Activated B cell treated with CpG ODN at 0.5 μM for 24 hours (primary cell): ENCODE data around the gene PROSER3. TPM values are rescaled to one million over a fixed set of nuclear protein-coding genes. Genes with fewer than 3 reads are reported as not detected.

Experiments used
- ATAC-seq: fragments of 200-7000 bp; cut with Tn5 transposase; one replicate; pipeline ENCODE4 v1.10.0; 2021; ENCODE audit warnings: low read depth, mild to moderate bottlenecking, moderate library complexity
- CTCF ChIA-PET: fragments of 350-600 bp; sonication (Branson Sonifier 250); formaldehyde crosslinking; loops from one replicate; lab custom pipeline; 2021; ENCODE audit warnings: antibody characterized with exemption; lab: Charles Lee
- POLR2A ChIA-PET: fragments of 350-600 bp; sonication (Branson Sonifier 250); formaldehyde crosslinking; loops from one replicate; lab custom pipeline; 2021; ENCODE audit warnings: antibody characterized with exemption; lab: Charles Lee
- DNase-seq: peaks from one replicate; pipeline ENCODE4 v3.0.0; 2022
- H3K27ac Mint-ChIP-seq: one replicate; pipeline ENCODE4 v1.8.0; 2020; ENCODE audit warnings: mixed read lengths
- H3K27me3 Mint-ChIP-seq: one replicate; pipeline ENCODE4 v1.8.0; 2021; ENCODE audit warnings: mixed read lengths
- H3K36me3 Mint-ChIP-seq: one replicate; pipeline ENCODE4 v1.8.0; 2021; ENCODE audit warnings: low read depth, mixed read lengths
- H3K4me1 Mint-ChIP-seq: one replicate; pipeline ENCODE4 v1.8.0; 2021; ENCODE audit warnings: mixed read lengths
- H3K4me3 Mint-ChIP-seq: one replicate; pipeline ENCODE4 v1.8.0; 2020; ENCODE audit warnings: mild to moderate bottlenecking, mixed read lengths
- H3K9me3 Mint-ChIP-seq: one replicate; pipeline ENCODE4 v1.8.0; 2020; ENCODE audit warnings: mixed read lengths
- intact Hi-C: fragments of 100-400 bp; cut with micrococcal nuclease; formaldehyde crosslinking; loops from one replicate; pipeline ENCODE4 v1.15.1; 2024
- total RNA-seq: library from RNA; stranded (reverse); gene quantifications from 2 replicates; pipeline ENCODE4 v1.2.3, GENCODE V29; 2022
- TF ChIP-seq, protein P1 (sequence below): fragments of 200-600 bp; IDR thresholded peaks from one replicate; pipeline ENCODE4 v1.8.0; 2022; ENCODE audit warnings: antibody characterized with exemption, mild to moderate bottlenecking

The PROSER3 gene
- total RNA-seq, 1 donor from 2014 or later: 60.5 TPM

GRCh38 chr19:35715981-35716800 lies 41.8 kb upstream of the PROSER3 start:
- Mint-ChIP-seq H3K4me3 (peak overlapping the region; percentile 93), H3K27me3 (no peaks in the 10 kb centered on the region), H3K9me3 (no peaks in the 10 kb centered on the region), H3K27ac (peak overlapping the region; percentile 97), H3K4me1 (peaks cover 72% of the 10 kb centered on the region), H3K36me3 (peaks cover 17% of the 10 kb centered on the region)
- intact Hi-C loops: loop anchor here (2.0 to 10.0 kb wide), 3 partner anchors 29 to 391 kb away; partner anchors contain the start of genes CD22, HCST, PSENEN and U2AF1L4
- ChIA-PET POLR2A (interaction anchor here (1.7 to 7.2 kb wide), 4 partner anchors 17 to 68 kb away, joined by 5 to 238 read pairs (median 42); partner anchors contain the start of genes COX6B1, IGFLR1, PSENEN and U2AF1L4), CTCF (interaction anchor here (0.8 to 5.7 kb wide), 3 partner anchors 14 to 23 kb away, joined by 3 to 57 read pairs (median 6); no protein-coding TSS in a partner anchor)
- ATAC-seq (no peak), DNase-seq (peak; percentile 28)
- TF ChIP-seq, protein P1, sequence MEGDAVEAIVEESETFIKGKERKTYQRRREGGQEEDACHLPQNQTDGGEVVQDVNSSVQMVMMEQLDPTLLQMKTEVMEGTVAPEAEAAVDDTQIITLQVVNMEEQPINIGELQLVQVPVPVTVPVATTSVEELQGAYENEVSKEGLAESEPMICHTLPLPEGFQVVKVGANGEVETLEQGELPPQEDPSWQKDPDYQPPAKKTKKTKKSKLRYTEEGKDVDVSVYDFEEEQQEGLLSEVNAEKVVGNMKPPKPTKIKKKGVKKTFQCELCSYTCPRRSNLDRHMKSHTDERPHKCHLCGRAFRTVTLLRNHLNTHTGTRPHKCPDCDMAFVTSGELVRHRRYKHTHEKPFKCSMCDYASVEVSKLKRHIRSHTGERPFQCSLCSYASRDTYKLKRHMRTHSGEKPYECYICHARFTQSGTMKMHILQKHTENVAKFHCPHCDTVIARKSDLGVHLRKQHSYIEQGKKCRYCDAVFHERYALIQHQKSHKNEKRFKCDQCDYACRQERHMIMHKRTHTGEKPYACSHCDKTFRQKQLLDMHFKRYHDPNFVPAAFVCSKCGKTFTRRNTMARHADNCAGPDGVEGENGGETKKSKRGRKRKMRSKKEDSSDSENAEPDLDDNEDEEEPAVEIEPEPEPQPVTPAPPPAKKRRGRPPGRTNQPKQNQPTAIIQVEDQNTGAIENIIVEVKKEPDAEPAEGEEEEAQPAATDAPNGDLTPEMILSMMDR: no peak

DNA sequence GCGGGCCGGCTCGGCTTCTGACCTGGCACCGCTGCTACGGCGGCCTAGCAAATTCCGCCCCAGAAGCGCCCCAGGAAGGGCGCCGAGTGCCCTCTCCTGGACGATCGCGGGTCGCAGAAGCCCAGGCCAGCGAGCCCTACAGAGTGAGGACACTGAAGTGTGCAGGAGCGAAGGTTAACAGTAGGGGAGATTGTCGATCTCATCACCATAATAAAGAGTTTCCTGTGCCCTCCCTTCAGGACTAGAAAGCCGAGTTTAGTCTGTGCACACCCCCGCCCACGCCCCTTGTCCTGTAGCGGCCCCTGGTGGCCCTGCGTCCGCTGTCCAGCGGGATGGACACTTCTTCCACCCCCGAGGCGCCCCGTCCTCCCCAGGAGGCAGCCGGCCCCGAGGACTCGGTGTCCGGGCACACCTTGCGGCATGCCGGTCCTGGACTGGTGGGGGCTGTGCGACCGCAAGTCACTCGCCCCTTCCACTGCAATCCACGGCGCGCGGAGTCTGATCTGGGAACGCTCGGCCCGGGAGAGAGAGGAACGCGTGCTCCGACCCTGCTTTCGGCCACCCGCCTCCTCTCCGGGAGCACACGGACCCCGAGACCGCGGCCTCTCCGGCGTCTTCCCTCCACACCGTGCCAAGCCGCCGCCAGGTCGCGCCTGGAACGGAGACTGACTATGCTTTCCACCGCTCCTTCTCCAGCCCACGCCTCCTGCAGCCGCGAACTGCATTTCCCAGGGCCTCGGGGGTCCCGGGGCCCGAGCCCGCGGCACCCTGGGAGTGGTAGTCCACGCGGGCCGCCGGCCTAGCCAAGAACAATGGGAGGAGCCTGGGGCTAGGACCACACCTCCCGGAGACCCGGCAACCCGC lies 40.9 kb upstream of the PROSER3 start:
- Mint-ChIP-seq H3K27me3 (no peaks in the 10 kb centered on the region), H3K4me3 (peak overlapping the region; percentile 93), H3K4me1 (peaks cover 69% of the 10 kb centered on the region), H3K27ac (peak overlapping the region; percentile 97), H3K36me3 (peaks cover 24% of the 10 kb centered on the region), H3K9me3 (no peaks in the 10 kb centered on the region)
- intact Hi-C loops: loop anchor here (1.0 to 10.0 kb wide), 14 partner anchors 15 to 392 kb away; partner anchors contain the start of genes CD22, COX6B1, HCST and LIN37
- ATAC-seq (peak; percentile 79), DNase-seq (peak; percentile 75)
- CTCF ChIA-PET: interaction anchor here (0.9 to 1.7 kb wide), 3 partner anchors 21 to 24 kb away, joined by 3 to 6 read pairs (median 5); no protein-coding TSS in a partner anchor
- POLR2A ChIA-PET: interaction anchor here (1.5 to 7.2 kb wide), 7 partner anchors 11 to 69 kb away, joined by 5 to 238 read pairs (median 22); partner anchors contain the start of genes COX6B1, IGFLR1, LIN37 and PSENEN
- TF ChIP-seq, protein P1: no peak

DNA sequence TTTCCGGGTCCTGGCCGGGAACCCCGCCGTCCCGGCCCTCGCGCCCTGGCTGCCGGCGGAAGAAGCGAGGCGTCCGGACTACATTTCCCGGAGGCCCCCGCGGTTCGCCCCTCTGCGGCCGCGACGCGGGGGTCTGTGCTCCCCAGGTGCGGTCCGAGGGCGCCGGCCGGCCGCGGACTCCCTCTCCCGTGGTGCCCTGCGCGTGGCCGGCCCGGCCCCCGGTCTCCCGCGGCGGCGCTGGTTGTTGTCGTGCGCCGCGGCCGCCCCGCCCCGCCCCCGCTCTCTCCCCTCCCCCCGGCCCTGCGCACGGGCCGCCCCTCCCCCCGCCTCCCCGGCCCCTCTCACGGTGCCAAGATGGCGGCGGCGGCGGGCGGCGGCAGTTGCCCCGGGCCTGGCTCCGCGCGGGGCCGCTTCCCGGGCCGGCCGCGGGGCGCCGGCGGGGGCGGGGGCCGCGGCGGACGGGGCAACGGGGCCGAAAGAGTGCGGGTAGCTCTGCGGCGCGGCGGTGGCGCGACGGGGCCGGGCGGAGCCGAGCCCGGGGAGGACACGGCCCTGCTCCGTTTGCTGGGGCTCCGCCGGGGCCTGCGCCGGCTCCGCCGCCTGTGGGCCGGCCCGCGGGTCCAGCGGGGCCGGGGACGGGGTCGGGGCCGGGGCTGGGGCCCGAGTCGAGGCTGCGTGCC lies 40.2 kb upstream of the PROSER3 start, which contains the start of gene KMT2B:
Gene KMT2B, plus strand, starts transcription at position 339 of the 680 bp plus-strand sequence. Its CDS starts 16 bp downstream, at position 355.
- Mint-ChIP-seq H3K27me3 (no peaks in the 10 kb centered on the region), H3K36me3 (peaks cover 32% of the 10 kb centered on the region), H3K4me3 (peak within 1 kb of the TSS; percentile 93), H3K9me3 (no peaks in the 10 kb centered on the region), H3K27ac (peak within 1 kb of the TSS; percentile 97), H3K4me1 (peaks cover 61% of the 10 kb centered on the region)
- CTCF ChIA-PET: interaction anchor here (0.9 to 1.7 kb wide), 3 partner anchors 20 to 24 kb away, joined by 3 to 5 read pairs (median 3); partner anchors contain the start of gene IGFLR1
- TF ChIP-seq, protein P1: no peak
- peak; percentile 35 for ATAC-seq
- intact Hi-C loops: loop anchor here (1.0 to 10.0 kb wide), 14 partner anchors 16 to 393 kb away; partner anchors contain the start of genes CD22, COX6B1, HCST and LIN37
- POLR2A ChIA-PET: interaction anchor here (1.1 to 3.4 kb wide), 8 partner anchors 10 to 213 kb away, joined by 3 to 22 read pairs (median 9); partner anchors contain the start of genes HSPB6, IGFLR1, LIN37 and PSENEN
- DNase-seq: peak; percentile 95

GRCh38 chr19:35718345-35719041 lies 39.5 kb upstream of the PROSER3 start:
- Mint-ChIP-seq H3K4me1 (peaks cover 54% of the 10 kb centered on the region), H3K36me3 (peaks cover 39% of the 10 kb centered on the region), H3K4me3 (peak overlapping the region; percentile 88), H3K9me3 (no peaks in the 10 kb centered on the region), H3K27ac (peak overlapping the region; percentile 82), H3K27me3 (no peaks in the 10 kb centered on the region)
- ChIA-PET CTCF (interaction anchor here (0.9 to 1.7 kb wide), 3 partner anchors 19 to 24 kb away, joined by 3 to 5 read pairs (median 3); partner anchors contain the start of gene IGFLR1), POLR2A (interaction anchor here (1.1 to 3.4 kb wide), 8 partner anchors 9 to 213 kb away, joined by 3 to 22 read pairs (median 9); partner anchors contain the start of genes HSPB6, IGFLR1, LIN37 and PSENEN)
- ATAC-seq (no peak), DNase-seq (no peak)
- intact Hi-C loops: loop anchor here (10.0 kb wide), 1 partner anchor 394 kb away; the partner anchor contains the start of gene CD22
- TF ChIP-seq, protein P1: no peak
